Hepatocyte (in vitro differentiated cells): Measurements from ENCODE around the gene KCND3.

ENCODE experiments used
- EZH2 ChIP-seq: fragments of 200-600 bp; sonication (generic); IDR thresholded peaks from 2 replicates; pipeline ENCODE4 v1.6.1; 2016; ENCODE audit warnings: antibody characterized with exemption, mild to moderate bottlenecking, borderline replicate concordance
- EZH2phosphoT487 ChIP-seq: fragments of 200-600 bp; sonication (generic); IDR thresholded peaks from one replicate; pipeline ENCODE4 v1.6.1; 2018; ENCODE audit warnings: antibody characterized with exemption, mild to moderate bottlenecking, low read depth, moderate library complexity; ENCODE audit not compliant: unreplicated experiment, severe bottlenecking
- TF ChIP-seq, protein P1 (sequence below): fragments of 200-600 bp; sonication (generic); IDR thresholded peaks from 2 replicates; pipeline ENCODE4 v1.5.1; 2016; ENCODE audit warnings: antibody characterized with exemption, mild to moderate bottlenecking; ENCODE audit not compliant: poor library complexity

DNA sequence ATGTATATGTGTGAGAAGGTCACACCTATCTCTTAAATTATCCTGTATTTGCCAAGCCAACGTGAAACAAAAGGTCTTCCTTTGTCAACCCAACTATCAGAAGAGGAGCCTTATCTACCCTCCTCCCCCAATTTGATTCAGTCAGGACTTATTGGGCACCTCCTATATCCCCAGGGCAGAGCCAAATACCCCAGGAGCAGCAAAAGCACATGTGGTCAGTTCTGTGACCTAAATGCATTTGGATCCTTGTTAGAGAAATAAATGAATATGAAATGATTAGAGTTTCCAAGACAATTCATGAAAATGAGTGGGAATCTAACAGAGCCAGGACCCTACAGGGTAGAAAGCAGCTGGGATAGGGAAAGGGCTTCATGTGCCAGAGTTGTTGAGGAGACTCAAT is 37.0 kb upstream of the KCND3 start:
- TF ChIP-seq, protein P1, sequence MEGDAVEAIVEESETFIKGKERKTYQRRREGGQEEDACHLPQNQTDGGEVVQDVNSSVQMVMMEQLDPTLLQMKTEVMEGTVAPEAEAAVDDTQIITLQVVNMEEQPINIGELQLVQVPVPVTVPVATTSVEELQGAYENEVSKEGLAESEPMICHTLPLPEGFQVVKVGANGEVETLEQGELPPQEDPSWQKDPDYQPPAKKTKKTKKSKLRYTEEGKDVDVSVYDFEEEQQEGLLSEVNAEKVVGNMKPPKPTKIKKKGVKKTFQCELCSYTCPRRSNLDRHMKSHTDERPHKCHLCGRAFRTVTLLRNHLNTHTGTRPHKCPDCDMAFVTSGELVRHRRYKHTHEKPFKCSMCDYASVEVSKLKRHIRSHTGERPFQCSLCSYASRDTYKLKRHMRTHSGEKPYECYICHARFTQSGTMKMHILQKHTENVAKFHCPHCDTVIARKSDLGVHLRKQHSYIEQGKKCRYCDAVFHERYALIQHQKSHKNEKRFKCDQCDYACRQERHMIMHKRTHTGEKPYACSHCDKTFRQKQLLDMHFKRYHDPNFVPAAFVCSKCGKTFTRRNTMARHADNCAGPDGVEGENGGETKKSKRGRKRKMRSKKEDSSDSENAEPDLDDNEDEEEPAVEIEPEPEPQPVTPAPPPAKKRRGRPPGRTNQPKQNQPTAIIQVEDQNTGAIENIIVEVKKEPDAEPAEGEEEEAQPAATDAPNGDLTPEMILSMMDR: no peak
- TF ChIP-seq EZH2phosphoT487 (no peak), EZH2 (no peak)
